Keratinocyte (primary cell): Measurements from ENCODE around the gene STMN3. TPM values are rescaled to one million over a fixed set of nuclear protein-coding genes. Genes with fewer than 3 reads are reported as not detected.

ENCODE experiments used
- DNase-seq: peaks from one replicate; pipeline ENCODE4 v3.0.0-alpha.2; 2011; ENCODE audit warnings: low read depth, missing footprints, low spot score
- FAIRE-seq: peaks from 2 replicates; lab custom pipeline; 2011; peaks lifted over from hg19 to GRCh38; lab: Jason Lieb, UNC
- H2AFZ ChIP-seq: 2 replicates; pipeline ENCODE4 v1.6.0; 2012; ENCODE audit warnings: low read length, control low read depth, inconsistent platforms; ENCODE audit not compliant: control insufficient read depth
- H3K27ac ChIP-seq: 2 replicates; pipeline ENCODE4 v1.5.1; 2011; ENCODE audit warnings: low read length; ENCODE audit not compliant: control insufficient read depth, insufficient read depth
- H3K27me3 ChIP-seq: 3 replicates; pipeline ENCODE4 v1.6.0; 2011; ENCODE audit warnings: low read length; ENCODE audit not compliant: control insufficient read depth, insufficient read depth; ENCODE audit errors: extremely low read depth
- H3K36me3 ChIP-seq, 2 experiments: 2 replicates in 1 of 2; 3 replicates in 1 of 2; pipeline ENCODE4 v1.5.1; 2011; ENCODE audit warnings: low read length in 2 of 2, mild to moderate bottlenecking in 1 of 2; ENCODE audit not compliant: control insufficient read depth in 2 of 2, insufficient read depth in 2 of 2; ENCODE audit errors: extremely low read depth in 1 of 2
- H3K4me1 ChIP-seq: 3 replicates; pipeline ENCODE4 v1.5.1; 2011; ENCODE audit warnings: low read length; ENCODE audit not compliant: control insufficient read depth, insufficient read depth; ENCODE audit errors: extremely low read depth
- H3K4me2 ChIP-seq: 3 replicates; pipeline ENCODE4 v1.6.0; 2011; ENCODE audit warnings: low read depth, low read length; ENCODE audit not compliant: control insufficient read depth, insufficient read depth; ENCODE audit errors: extremely low read depth
- H3K4me3 ChIP-seq, 3 experiments: fragments of 200-600 bp in 1 of 3; sonication (generic) in 1 of 3; 2 replicates in 2 of 3; 3 replicates in 1 of 3; pipeline ENCODE4 v1.5.1; 2011 to 2016; ENCODE audit warnings: low read length in 3 of 3, mild to moderate bottlenecking in 3 of 3, control low read depth in 2 of 3, inconsistent platforms in 1 of 3, low read depth in 1 of 3, mixed read lengths in 1 of 3, mixed run types in 1 of 3, moderate library complexity in 1 of 3; ENCODE audit not compliant: control insufficient read depth in 2 of 3, insufficient read depth in 2 of 3; ENCODE audit errors: extremely low read depth in 1 of 3
- H3K79me2 ChIP-seq: 2 replicates; pipeline ENCODE4 v1.6.0; 2012; ENCODE audit warnings: low read length; ENCODE audit not compliant: control insufficient read depth, insufficient read depth
- H3K9ac ChIP-seq: 3 replicates; pipeline ENCODE4 v1.6.0; 2011; ENCODE audit warnings: low read length; ENCODE audit not compliant: control insufficient read depth, insufficient read depth; ENCODE audit errors: extremely low read depth
- H3K9me1 ChIP-seq: 3 replicates; pipeline ENCODE4 v1.6.0; 2011; ENCODE audit warnings: low read length; ENCODE audit not compliant: control insufficient read depth, insufficient read depth; ENCODE audit errors: extremely low read depth
- H3K9me3 ChIP-seq: 2 replicates; pipeline ENCODE4 v1.5.1; 2012; ENCODE audit warnings: low read depth, low read length; ENCODE audit not compliant: control insufficient read depth
- H4K20me1 ChIP-seq: 3 replicates; pipeline ENCODE4 v1.6.0; 2011; ENCODE audit warnings: low read length; ENCODE audit not compliant: control insufficient read depth, insufficient read depth; ENCODE audit errors: extremely low read depth
- CTCF ChIP-seq, 3 experiments: IDR thresholded peaks in 1 of 3; conservative IDR thresholded peaks in 1 of 3; optimal IDR thresholded peaks in 1 of 3; 2 replicates in 2 of 3; 3 replicates in 1 of 3; pipeline versions ENCODE3 to v1.5.1; 2011; ENCODE audit warnings: low read length in 3 of 3, mild to moderate bottlenecking in 3 of 3, moderate library complexity in 2 of 3, control low read depth in 1 of 3, inconsistent platforms in 1 of 3; ENCODE audit not compliant: insufficient read depth in 2 of 3; ENCODE audit errors: extremely low read depth in 1 of 3
- EZH2 ChIP-seq: IDR thresholded peaks from one replicate; pipeline ENCODE4 v1.6.1; 2012; ENCODE audit warnings: inconsistent platforms, mild to moderate bottlenecking, low read length, moderate library complexity
- dilution Hi-C: fragments of 300-500 bp; cut with MboI; formaldehyde crosslinking; loops from one replicate; pipeline ENCODE4 v1.7.0; 2020; ENCODE audit warnings: low sequenced_read_pairs; ENCODE audit not compliant: extremely low pct_ligation_motif_present
- polyA plus RNA-seq, 5 experiments: library from polyadenylated mRNA; depleted of rRNA in 3 of 5; stranded (reverse) in 3 of 5; stranded (forward) in 1 of 5; unstranded in 1 of 5; fragments of >200 nt; gene quantifications; 1 replicate in 1 of 5; 2 replicates in 3 of 5; 3 replicates in 1 of 5; pipeline versions ENCODE4 v1.2.1 to v1.2.3, GENCODE V29; 2011 to 2012; ENCODE audit warnings: missing spikeins in 2 of 5, low read depth in 1 of 5, low replicate concordance in 1 of 5

The STMN3 gene
- polyA plus RNA-seq, 1 donor (not counting 4 experiments of a cell fraction or from before 2014, with no cell fraction given): 12.0 TPM

GRCh38 chr20:63599396-63600050 is 53.7 kb downstream of the STMN3 start:
- no peak overlapping the region for H3K4me2 ChIP-seq
- dilution Hi-C loops: no loop called here
- TF ChIP-seq CTCF (optimal IDR thresholded peaks at IDR 0.05 in 1 of 3, IDR thresholded peaks at IDR 0.05 in 1 of 3, conservative IDR thresholded peaks at IDR 0.05 in 1 of 3; ENCODE audit: extremely low read depth in 1 of 3, insufficient read depth in 2 of 3, low read length in 3 of 3): no peak
- TF ChIP-seq EZH2: no peak

GRCh38 chr20:63598479-63599395 is 54.5 kb downstream of the STMN3 start:
- H3K4me2 ChIP-seq: no peak overlapping the region
- H3K27ac ChIP-seq: no peak overlapping the region
- no peak for DNase-seq
- H3K9ac ChIP-seq: no peak overlapping the region
- peaks cover 19 to 21% of the 10 kb centered on the region in 2 experiments for H3K36me3 ChIP-seq
- H4K20me1 ChIP-seq: no peaks in the 10 kb centered on the region
- no peak overlapping the region for H3K4me3 ChIP-seq
- no peak overlapping the region for H2AFZ ChIP-seq
- dilution Hi-C loops: no loop called here
- no peaks in the 10 kb centered on the region for H3K9me3 ChIP-seq
- no peaks in the 10 kb centered on the region for H3K79me2 ChIP-seq
- H3K4me1 ChIP-seq: no peaks in the 10 kb centered on the region
- FAIRE-seq: no peak
- H3K27me3 ChIP-seq: no peaks in the 10 kb centered on the region
- H3K9me1 ChIP-seq: no peaks in the 10 kb centered on the region
- no peak for TF ChIP-seq EZH2
- no peak for TF ChIP-seq CTCF (optimal IDR thresholded peaks at IDR 0.05 in 1 of 3, IDR thresholded peaks at IDR 0.05 in 1 of 3, conservative IDR thresholded peaks at IDR 0.05 in 1 of 3; ENCODE audit: extremely low read depth in 1 of 3, insufficient read depth in 2 of 3, low read length in 3 of 3)

More at GRCh38 chr20:63599396-63600050, 53.7 kb downstream of the STMN3 start:
- Histone ChIP-seq H3K79me2 (no peaks in the 10 kb centered on the region), H2AFZ (no peak overlapping the region), H3K36me3 (peaks cover 21% of the 10 kb centered on the region in 2 experiments), H3K4me1 (no peaks in the 10 kb centered on the region), H3K27me3 (no peaks in the 10 kb centered on the region), H3K9me3 (no peaks in the 10 kb centered on the region), H3K9me1 (no peaks in the 10 kb centered on the region), H3K4me3 (no peak overlapping the region), H4K20me1 (no peaks in the 10 kb centered on the region), H3K27ac (no peak overlapping the region), H3K9ac (no peak overlapping the region)
- FAIRE-seq (no peak), DNase-seq (no peak)
